GM18502 (cell line): ENCODE results near the gene NCCRP1.
"Not testable (repeated sequence)": the region's sequence is repeated elsewhere in the genome, so short reads cannot be mapped to it uniquely, and the experiment has no call there.

Experiments
- ATAC-seq: cut with Tn5 transposase; IDR thresholded peaks from one replicate; pipeline ENCODE4 v1.9.1; 2021; ENCODE audit warnings: mild to moderate bottlenecking; ENCODE audit not compliant: unreplicated experiment, poor library complexity

Gene NCCRP1

GRCh38 chr19:39203372-39204341 is 6.9 kb downstream of the NCCRP1 start, which contains the start of gene SYCN:
SYCN (minus strand) TSS chr19:39204263; CDS start chr19:39204254, 9 bp downstream.
- ATAC-seq, result no peak

- ATAC-seq, result no peak
Measured at GRCh38 chr19:39205449-39205764, 8.6 kb downstream of the NCCRP1 start.

GRCh38 chr19:39206122-39206521 is 9.4 kb downstream of the NCCRP1 start:
- ATAC-seq, result no peak

GRCh38 chr19:39207293-39207836 is 10.6 kb downstream of the NCCRP1 start:
- ATAC-seq, result no peak

GRCh38 chr19:39208175-39208795 is 11.5 kb downstream of the NCCRP1 start:
- ATAC-seq, result no peak

GRCh38 chr19:39209196-39209595 is 12.4 kb downstream of the NCCRP1 start:
- ATAC-seq, result no peak

- no peak for ATAC-seq
Measured at GRCh38 chr19:39211731-39212374, 15.1 kb downstream of the NCCRP1 start.

GRCh38 chr19:39212375-39212742 is 15.6 kb downstream of the NCCRP1 start:
- no peak for ATAC-seq

GRCh38 chr19:39215323-39215722 is 18.6 kb downstream of the NCCRP1 start:
- not testable (repeated sequence) for ATAC-seq

- ATAC-seq, result no peak
Measured at GRCh38 chr19:39217094-39217493, 20.3 kb downstream of the NCCRP1 start.

- no peak for ATAC-seq
Measured at GRCh38 chr19:39218230-39219007, 21.7 kb downstream of the NCCRP1 start.

- ATAC-seq, result not testable (repeated sequence)
Measured at GRCh38 chr19:39219108-39219507, 22.3 kb downstream of the NCCRP1 start.

- no peak for ATAC-seq
Measured at GRCh38 chr19:39223703-39224279, 27.0 kb downstream of the NCCRP1 start.

- ATAC-seq, result no peak
Measured at GRCh38 chr19:39224910-39225309, 28.1 kb downstream of the NCCRP1 start.

GRCh38 chr19:39230096-39230764 is 33.5 kb downstream of the NCCRP1 start:
- ATAC-seq, result no peak

- no peak for ATAC-seq
Measured at GRCh38 chr19:39232708-39233107, 35.9 kb downstream of the NCCRP1 start.

- no peak for ATAC-seq
Measured at GRCh38 chr19:39236527-39236926, 39.8 kb downstream of the NCCRP1 start.

GRCh38 chr19:39237200-39238184 is 40.7 kb downstream of the NCCRP1 start:
- ATAC-seq, result no peak
